PC-3 (cell line): ENCODE data around the gene CNTLN.

Source experiments
- CTCF ChIP-seq: fragments of 300-600 bp; sonication (generic); conservative IDR thresholded peaks from 2 replicates; pipeline ENCODE4 v1.5.1; 2017; ENCODE audit warnings: antibody characterized with exemption, low read depth, mild to moderate bottlenecking, low read length
- EZH2 ChIP-seq: fragments of 300-600 bp; sonication (generic); IDR thresholded peaks from one replicate; pipeline ENCODE4 v1.6.1; 2017; ENCODE audit warnings: antibody characterized with exemption, mild to moderate bottlenecking, low read length; ENCODE audit not compliant: unreplicated experiment

GRCh38 chr9:17272536-17272935 lies 137.7 kb downstream of the CNTLN start:
- no peak for TF ChIP-seq CTCF
- TF ChIP-seq EZH2 = no peak
